MV-4-11 (cell line): ENCODE data around the gene LYSMD3.

Source experiments
- DNase-seq: peaks from one replicate; lab custom pipeline; 2025; lab: John Stamatoyannopoulos, UW

LYSMD3 gene

GRCh38 chr5:90479611-90480385 lies 49.6 kb downstream of the LYSMD3 start:
- DNase-seq = no peak

- no peak for DNase-seq
Measured at GRCh38 chr5:90477621-90478215, 51.7 kb downstream of the LYSMD3 start.

- DNase-seq = no peak
Measured at GRCh38 chr5:90477073-90477472, 52.3 kb downstream of the LYSMD3 start.

- DNase-seq = no peak
Measured at GRCh38 chr5:90476391-90476790, 53.0 kb downstream of the LYSMD3 start.

- no peak for DNase-seq
Measured at GRCh38 chr5:90475436-90475980, 53.9 kb downstream of the LYSMD3 start.

GRCh38 chr5:90474235-90475107 lies 54.9 kb downstream of the LYSMD3 start, which contains the start of the genes MBLAC2 and POLR3G:
MBLAC2 (minus strand) TSS chr5:90474771; CDS start chr5:90474292, 479 bp downstream.
POLR3G (plus strand) TSS chr5:90474864; CDS start chr5:90485568, 10,704 bp downstream.
- DNase-seq = peak; percentile 86

GRCh38 chr5:90473396-90474234 lies 55.8 kb downstream of the LYSMD3 start:
- peak; percentile 36 for DNase-seq

- DNase-seq = no peak
Measured at GRCh38 chr5:90472783-90473395, 56.5 kb downstream of the LYSMD3 start.
